Stimulated activated CD8-positive, alpha-beta memory T cell treated with anti-CD3 and anti-CD28 coated beads, Interleukin-4, amount 100 ng/mL, for 1 hour (primary cell): ENCODE data around the gene CALHM6.

Experiments
- DNase-seq, 2 donors: peaks; one replicate each; pipeline ENCODE4 v3.0.0-alpha.2; 2020; ENCODE audit warnings: low read depth in 2 of 2, low spot score in 1 of 2

CALHM6 gene

GRCh38 chr6:116461331-116461931 is at the start of gene CALHM6:
TSS of gene CALHM6 (plus strand) at chr6:116461375. CDS start at chr6:116461930, 555 bp downstream.
- DNase-seq = no peak

DNA sequence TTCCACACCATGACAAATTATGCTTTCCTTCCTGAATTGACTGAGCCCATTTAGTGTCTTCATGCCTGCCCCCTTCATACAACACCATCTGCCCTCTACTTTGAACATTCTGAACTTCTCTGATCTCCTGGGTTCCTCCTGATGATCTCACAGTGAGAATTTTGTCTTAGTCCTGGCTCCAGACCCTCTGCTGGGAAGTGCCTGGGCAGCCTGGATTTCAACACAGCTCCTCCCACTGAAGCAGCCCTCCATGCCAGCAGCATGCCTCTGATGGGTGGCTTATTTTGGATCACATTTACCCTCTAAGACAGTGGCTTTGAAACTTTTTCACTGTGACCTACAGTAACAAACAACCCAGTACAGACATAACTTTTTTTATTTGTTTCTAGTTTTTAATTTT is 48.9 kb upstream of the CALHM6 start:
- no peak for DNase-seq

DNA sequence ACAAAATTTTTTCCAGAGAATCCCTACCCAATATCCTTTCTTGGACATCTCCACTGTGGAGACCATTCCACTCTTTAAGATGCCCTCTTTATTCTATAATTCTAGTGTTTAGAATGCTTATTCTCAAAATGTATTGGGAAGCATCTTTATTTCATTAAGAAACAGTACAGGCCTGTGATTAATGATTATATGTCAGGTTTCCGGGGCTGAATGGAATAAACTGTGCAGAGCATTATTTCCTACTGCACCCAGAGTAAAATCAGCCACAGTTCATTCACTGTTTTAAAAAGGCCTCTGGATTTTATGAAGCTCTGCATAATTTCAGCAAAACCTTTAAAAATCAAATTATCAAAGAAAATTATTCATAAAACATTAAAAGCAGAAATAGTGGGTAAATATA is 47.8 kb upstream of the CALHM6 start:
- DNase-seq = no peak

GRCh38 chr6:116417661-116418060 is 43.5 kb upstream of the CALHM6 start:
- no peak for DNase-seq

DNA sequence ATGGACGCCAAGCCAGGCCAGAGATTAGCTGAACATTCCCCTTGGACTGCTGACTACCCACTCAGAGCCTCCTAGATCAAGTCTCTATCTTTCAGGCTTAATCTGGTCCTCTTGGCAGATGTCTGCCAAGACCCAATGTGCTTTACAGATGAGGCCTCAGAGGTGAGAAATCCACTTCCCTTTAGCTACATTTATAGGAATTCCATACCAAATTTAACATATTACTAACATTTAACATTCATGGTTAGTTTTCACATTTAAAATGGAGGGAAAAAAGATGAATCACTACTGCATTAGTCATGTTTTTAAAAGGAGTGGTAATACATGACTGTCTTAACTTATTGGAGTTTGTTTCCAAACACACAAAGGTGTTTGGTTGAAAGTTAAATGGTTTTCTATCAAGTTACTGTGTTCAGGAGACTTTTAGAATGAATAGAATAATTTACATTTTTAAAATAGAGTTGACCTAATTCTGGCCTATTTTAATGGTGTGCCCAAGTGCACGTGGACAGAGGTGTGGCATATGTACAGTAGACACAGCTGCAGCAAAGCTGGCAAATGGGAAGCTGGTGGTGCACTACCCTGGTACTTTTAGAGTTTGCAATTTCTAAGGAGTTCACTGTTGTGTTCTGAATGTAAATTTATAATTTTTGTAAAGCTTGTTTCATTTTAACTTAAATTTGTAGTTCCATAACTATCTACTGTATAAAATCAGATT is 41.9 kb upstream of the CALHM6 start:
- no peak for DNase-seq

DNA sequence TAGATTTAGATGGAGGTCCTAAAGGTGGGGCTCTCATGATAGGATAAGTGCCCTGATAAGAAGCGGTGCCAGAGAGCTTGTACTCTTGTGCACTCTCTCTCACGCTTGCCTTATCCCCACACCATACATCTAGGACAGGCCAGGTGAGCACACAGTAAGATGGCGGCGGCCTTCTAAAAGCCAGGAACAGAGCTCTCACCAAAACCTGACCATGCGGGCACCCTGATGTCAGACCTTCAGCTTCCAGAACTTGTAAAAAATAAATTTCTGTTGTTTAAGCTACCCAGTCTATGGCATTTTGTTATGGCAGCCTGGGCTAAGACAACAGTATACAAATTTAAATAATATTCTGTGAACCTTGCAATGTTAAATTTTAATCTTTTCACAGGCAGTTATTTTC is 40.8 kb upstream of the CALHM6 start:
- no peak for DNase-seq

GRCh38 chr6:116422238-116422637 is 38.9 kb upstream of the CALHM6 start:
- no peak for DNase-seq

- no peak for DNase-seq
Observed at GRCh38 chr6:116424001-116424400, 37.2 kb upstream of the CALHM6 start.

DNA sequence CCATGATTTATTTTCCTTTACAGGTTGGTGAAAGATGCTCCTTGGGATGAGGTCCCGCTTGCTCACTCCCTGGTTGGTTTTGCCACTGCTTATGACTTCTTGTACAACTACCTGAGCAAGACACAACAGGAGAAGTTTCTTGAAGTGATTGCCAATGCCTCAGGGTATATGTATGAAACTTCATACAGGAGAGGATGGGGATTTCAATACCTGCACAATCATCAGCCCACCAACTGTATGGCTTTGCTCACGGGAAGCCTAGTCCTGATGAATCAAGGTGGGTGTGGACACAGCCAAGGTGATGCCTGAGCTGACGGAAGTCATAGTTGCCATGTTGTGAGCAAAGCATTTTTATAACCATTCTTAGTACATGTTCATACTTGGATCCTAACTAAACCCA is 34.6 kb upstream of the CALHM6 start:
- DNase-seq = no peak

- DNase-seq = no peak
Observed at GRCh38 chr6:116429111-116429510, 32.1 kb upstream of the CALHM6 start.

DNA sequence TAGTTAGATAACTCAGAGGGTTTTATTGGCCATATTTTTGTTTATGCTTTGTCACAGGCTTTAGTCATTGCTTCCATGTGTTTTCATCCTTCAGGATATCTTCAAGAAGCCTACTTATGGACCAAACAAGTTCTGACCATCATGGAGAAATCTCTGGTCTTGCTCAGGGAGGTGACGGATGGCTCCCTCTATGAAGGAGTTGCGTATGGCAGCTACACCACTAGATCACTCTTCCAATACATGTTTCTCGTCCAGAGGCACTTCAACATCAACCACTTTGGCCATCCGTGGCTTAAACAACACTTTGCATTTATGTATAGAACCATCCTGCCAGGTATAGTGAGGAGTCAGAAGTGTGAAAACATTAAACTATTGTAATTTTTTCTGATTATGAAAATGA is 30.3 kb upstream of the CALHM6 start:
- no peak for DNase-seq

DNA sequence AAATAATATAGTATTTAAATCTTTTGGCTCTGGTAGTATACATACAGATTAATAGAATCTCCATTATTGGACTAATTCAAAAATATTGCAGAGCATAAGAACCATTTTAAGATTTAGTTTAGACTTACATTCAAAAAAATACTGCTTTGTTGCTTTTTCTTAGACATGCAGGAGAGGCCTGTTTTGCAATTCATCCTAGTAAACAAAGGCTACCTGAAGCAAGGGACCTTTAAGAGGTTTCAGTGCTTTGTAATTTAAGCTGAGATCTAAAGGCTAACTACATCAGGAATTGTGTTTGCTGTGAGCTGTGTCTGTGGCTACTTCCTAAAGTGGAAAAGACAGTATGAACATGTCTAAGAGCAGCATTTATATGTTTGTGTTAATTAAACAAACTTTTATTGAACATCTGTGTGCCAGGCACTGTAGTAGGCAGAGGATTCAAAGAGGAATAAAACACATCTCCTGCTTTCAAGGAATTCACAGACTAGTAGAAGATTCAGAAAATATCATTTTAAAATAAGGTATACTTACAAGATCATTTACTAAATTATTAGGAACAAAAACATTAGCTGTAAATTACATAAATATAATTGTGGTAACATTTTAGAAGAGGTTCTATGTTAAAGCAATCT is 29.1 kb upstream of the CALHM6 start:
- DNase-seq = no peak

- no peak for DNase-seq
Observed at GRCh38 chr6:116433206-116433712, 27.9 kb upstream of the CALHM6 start.

- DNase-seq = no peak
Observed at GRCh38 chr6:116434056-116434725, 27.0 kb upstream of the CALHM6 start.

DNA sequence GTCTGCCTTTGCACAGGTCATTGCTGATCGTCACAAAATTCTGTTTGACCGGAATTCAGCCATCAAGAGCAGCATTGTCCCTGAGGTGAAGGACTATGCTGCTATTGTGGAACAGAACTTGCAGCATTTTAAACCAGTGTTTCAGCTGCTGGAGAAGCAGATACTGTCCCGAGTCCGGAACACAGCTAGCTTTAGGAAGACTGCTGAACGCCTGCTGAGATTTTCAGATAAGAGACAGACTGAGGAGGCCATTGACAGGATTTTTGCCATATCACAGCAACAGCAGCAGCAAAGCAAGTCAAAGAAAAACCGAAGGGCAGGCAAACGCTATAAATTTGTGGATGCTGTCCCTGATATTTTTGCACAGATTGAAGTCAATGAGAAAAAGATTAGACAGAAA is 24.6 kb upstream of the CALHM6 start:
- no peak for DNase-seq

GRCh38 chr6:116437656-116438055 is 23.5 kb upstream of the CALHM6 start:
- no peak for DNase-seq

DNA sequence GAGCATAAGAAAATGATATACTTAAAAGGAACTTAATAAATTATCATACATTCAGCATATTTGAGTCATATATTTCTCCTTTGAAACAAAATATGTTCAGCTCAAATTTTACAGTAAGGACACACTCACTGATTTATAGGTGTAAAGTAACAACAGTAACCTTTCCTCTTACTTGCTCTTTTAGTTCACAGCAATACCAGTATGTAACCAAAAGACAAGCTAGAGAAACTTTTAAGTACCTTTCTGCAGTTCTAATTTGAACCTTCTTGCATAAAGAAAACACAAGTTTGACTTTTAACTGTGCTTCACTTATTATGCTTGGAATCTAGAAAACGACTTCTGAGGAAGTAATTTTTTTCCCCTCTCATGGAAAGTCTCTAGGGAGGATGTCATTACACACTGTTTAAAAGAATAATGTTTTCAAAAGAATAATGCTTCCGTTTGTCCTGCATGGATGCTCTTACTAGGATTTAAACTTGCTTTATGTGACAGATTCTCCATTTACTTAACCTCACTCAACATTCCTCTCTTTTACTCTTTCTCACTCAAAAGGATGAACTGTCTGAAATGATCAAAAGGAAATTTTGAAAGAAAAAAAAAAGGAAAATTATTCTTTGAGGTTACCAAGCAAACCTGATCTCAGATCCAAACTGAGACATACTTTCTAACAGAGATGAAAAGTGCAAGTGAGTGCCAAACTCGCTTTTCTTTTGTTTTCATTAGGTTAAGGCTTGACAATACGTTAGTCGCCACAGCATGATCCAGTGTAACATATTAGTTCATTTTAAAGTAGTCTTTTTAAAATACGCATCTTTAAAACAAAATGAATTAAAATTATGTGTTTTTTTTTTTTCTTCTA is 22.4 kb upstream of the CALHM6 start:
- no peak for DNase-seq

DNA sequence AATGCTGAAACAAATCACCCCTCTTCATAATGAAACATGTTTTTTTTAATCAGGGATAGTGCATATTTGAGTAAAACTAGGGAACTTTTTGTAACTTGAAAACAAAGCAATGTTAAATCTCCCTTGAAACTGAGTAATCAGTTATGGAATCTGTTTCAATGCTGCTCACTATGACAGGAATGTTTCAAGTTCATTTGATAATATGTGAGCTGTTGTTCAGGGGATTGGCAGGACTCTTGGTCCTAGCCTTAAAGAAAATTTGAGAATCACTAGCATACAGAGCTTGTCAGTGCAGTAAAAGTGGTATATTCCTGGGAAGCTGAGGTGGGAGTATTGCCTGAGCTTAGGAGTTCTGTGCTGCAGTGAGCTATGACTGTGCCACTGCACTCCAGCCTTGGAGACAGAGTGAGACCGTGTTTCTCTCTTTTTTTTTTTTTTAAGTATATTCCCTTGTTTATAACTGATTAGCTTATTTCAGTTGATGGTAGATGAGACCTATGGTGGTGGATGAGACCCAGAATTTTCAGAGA is 21.6 kb upstream of the CALHM6 start:
- no peak for DNase-seq

GRCh38 chr6:116443105-116443504 is 18.1 kb upstream of the CALHM6 start:
- DNase-seq = no peak

GRCh38 chr6:116444092-116444491 is 17.1 kb upstream of the CALHM6 start:
- DNase-seq = no peak

GRCh38 chr6:116444575-116444974 is 16.6 kb upstream of the CALHM6 start:
- DNase-seq = no peak
